HG03064 (cell line): Measurements from ENCODE around the gene CCT5.
A peak's percentile ranks its signal among the peaks of the same experiment; 100 is the strongest.
"Not testable (repeated sequence)": the region's sequence is repeated elsewhere in the genome, so short reads cannot be mapped to it uniquely, and the experiment has no call there.

Experiments
- ATAC-seq: cut with Tn5 transposase; IDR thresholded peaks from one replicate; pipeline ENCODE4 v1.9.1; 2021; ENCODE audit warnings: low read depth; ENCODE audit not compliant: unreplicated experiment

CCT5 gene

DNA sequence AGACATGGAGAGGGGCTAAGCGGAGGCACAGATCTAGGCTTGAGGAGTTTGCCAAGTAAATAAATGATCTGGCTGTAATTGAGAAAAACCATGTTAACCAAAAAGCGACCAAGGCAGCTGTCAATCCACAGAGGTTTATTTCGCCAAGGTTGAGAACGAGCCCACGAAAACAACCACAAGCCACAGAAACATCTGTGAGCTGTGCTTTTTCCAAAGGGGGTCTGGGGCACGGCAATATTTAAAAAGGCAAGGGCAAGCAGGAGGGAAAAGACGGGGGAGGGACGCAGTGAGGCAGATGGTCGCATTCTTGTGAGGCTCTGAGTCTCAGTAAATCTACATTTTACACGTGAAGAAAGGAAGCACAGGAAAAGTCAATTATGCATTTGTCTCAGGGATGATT is 25.4 kb downstream of the CCT5 start:
- no peak for ATAC-seq

DNA sequence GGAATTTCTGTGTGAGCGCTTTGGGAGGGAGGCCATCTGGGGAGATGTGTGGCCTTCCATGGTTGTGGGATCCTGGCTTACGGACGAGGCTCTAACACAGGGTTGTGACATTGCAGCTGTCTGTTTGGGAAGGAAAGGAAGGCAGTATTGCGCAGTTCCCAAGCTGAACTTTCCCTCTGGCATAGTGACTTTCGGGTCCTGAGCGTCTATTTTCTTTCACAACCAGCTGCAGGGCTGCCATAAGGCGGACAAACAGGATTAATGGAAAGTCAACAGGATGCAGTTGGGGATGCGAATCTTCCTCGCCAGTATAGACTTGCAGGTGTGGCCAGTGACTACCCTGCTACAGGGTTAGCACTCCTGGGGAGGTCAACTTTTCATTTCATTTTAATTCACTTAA is 25.9 kb downstream of the CCT5 start:
- ATAC-seq = no peak

DNA sequence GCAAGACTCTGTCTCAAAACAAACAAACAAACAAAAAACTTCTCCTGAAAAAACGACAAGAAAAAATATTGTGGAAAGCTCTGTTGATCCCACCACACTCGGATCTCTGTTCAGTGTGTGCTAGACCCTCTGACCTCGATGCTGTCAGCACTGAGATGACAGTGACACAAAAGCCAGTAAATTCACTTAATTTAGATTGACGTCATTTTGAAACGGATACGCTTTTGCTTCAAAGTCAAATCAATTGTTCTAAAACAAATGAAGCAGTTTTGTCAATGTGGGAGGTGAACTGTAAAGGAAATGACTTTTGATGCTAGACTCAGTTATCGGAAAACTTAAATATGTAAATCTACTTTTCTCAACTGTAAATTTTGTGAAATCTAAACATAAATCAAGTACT is 26.6 kb downstream of the CCT5 start:
- ATAC-seq = no peak

DNA sequence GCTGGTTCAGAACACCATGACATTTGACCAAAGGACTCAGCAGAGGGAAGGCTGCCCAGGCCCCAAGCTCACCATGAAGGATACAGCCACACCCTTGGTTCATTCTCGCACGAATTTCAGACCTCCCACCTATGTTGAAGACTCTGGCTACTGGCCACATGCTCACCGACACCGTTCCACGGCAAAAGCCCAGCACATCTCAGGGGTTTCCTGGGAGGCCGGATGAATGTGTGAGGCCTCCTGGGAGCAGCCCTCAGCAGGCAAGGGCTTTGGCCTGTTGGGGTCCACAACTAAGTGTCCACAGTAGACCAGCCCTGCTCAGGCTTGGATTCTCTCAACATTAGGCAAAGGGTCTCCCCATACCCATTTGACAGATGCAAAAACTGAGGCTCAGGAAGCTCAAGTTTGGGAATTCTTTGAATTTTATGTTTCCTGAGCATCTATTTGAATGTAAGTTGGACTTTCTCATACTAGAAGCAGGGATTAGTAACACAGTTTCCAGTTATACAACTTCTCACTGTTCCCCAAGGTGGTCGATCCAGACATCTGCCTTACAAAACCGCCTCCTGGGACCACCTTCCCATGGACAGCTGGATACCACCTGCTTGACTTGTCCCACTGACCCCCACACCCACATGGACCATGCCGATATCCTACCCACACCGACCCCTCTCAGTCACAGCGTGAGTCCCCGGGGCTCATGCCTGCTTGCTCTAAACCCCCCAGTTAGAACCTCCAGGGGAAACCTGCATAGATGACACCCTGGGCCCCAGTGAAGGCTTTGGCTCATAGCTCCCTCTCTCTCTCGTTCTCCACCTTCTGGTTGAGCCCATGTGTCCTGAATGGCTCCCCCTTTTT is 27.9 kb downstream of the CCT5 start:
- no peak for ATAC-seq

DNA sequence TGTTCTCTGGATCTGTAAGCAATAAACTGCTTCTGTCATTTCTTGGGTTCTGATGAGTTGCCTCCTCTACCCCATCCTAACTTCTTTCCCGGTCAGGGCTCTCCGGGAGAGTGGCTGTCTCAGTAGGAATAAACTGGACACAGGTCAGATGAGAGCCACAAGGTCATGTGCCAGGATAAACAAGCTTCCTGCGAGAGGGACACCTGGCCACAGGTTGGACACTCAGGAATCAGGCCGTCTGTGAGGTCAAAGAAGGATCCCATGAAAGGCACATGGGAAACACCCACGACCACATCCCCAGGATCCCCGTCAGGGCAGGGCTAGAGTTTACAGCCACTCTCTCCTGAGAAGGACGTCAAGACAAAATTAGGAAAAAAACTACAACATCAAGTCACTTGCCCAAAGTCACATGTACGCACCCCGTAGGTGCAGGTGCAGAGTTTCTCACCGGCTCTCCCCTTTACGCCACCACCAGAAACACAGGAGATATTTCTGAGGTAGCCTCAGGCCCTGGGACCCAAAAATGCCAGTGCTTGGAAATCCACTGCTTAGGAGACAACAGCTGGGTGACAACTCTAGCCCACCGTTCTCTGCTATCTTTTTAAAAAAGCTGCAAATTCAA is 28.7 kb downstream of the CCT5 start:
- ATAC-seq = no peak

DNA sequence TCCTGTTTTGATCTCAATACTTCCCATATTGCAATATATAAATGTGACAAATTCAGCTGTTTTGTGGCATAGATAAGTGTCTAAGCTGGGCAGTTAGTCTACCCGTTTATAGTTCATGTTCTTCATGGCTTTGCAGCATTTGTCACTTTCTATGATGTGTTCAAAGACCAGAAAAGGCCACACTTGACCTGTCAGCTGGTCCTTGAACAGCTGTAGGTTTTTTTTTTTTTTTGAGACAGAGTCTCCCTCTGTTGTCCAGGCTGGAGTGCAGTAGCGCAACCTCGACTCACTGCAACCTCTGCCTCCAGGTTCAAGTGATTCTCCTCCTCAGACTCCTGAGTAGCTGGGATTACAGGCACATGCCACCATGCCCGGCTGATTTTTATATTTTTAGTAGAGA is 29.2 kb downstream of the CCT5 start:
- ATAC-seq = no peak

DNA sequence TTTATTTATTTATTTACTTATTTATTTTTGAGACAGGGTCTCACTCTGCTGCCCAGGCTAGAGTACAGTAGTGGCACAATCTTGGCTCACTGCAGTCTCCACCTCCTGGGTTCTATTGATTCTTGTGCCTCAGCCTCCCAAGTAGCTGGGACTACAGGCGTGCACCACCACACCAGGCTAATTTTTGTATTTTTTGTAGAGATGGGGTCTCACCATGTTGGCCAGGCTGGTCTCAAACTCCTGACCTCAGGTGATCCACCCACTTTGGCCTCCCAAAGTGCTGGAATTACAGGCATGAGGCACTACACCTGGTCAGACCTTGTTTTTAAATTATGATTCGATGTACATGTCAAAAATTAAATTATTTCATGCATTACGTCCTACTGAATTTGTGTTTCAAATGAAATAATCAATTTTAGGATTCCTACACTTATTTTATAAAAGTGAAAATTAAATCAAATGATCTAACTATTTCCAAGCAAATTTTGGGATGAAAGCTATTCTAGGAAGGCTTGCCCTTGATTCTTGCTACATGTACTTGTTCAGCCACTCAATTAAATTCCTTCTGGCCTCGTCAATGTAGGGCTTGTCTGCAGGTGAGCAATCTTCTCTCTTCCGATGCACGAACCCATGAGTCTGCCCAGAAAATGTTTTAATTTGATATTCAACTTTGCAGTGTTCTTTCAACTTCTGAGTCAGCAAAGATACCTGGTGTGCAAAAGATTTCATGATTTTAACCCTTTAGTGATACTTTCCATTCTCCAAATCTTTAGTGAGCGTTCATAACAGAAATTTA is 30.0 kb downstream of the CCT5 start:
- ATAC-seq = no peak

DNA sequence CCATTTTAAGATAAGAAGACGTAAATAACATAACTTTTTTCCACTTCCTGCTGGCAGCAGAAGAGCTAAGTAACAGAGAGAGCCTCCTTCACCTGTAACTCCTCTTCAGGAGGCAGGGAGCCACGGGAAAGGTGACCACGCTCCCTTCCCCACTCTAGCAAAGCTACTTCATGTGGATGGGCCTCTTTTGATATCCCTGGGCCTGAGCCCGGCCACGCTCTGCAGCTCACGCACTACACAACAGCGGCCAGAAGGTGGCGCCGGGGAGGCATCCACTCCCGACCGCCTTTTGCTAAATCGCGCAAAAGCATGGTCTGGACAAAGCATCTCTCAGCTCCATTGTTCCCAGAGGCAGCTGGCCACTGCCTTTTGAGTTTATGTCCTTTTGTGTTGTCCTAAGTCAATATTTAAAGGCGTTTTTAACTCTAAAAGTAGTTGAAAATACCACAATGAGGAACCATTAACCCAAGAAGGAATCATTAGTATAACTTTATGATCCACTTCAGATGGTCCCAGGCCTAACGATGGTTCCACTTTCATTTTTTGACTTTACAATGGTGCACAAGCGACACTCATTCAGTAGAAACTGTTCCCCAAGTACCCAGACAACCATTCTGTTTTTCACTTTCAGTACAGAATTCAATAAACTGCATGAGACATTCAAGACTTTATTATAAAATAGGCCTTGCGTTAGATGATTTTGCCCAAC is 34.0 kb downstream of the CCT5 start:
- ATAC-seq = peak; percentile 93

DNA sequence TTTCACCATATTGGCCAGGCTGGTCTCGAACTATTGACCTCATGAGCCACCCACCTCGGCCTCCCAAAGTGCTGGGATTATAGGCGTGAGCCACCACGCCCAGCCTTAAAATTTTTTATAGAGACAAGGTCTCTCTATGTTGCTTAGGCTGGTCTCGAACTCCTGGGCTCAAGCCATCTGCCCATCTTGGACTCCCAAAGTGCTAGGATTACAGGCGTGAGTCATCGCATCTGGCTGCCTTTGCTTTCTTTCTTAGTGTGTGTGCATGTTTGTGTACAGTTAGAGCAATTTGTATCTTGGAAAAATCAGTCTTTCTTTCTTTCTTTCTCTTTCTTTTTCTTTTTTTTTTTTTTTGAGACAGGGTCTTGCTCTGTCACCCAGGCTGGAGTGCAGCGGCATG is 35.3 kb downstream of the CCT5 start:
- not testable (repeated sequence) for ATAC-seq

DNA sequence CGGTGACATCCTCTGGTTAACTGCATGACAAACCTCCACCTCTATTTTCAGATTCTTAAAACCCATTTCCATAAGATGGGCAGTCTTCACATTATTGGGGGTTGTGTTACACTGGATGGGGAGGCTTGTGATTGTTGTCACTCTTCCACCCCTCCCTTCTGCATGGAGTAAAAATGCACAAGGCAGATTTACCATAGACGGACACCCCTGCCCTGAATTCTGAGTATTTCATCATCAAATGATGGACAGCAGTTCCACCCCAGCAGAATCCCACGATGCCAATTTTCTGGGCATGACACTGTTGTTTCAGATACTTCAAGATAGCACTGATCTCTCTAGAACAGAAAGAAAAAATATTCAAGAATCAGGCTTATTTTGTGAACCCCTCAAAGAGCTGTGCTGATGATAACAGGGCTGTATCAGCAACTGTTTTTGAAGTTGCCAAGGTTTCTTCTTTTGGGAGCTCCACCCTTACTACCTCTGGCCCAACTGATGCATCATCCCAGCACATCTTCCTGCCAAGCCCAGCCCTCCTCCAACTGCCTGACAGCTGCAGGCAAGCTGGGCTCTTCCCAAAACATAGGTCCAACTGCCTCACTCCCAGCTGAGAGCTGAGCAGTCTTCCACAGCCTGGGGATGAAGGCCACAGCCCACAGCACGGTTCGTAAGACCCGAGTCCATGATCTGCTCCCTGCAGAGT is 36.2 kb downstream of the CCT5 start:
- no peak for ATAC-seq

DNA sequence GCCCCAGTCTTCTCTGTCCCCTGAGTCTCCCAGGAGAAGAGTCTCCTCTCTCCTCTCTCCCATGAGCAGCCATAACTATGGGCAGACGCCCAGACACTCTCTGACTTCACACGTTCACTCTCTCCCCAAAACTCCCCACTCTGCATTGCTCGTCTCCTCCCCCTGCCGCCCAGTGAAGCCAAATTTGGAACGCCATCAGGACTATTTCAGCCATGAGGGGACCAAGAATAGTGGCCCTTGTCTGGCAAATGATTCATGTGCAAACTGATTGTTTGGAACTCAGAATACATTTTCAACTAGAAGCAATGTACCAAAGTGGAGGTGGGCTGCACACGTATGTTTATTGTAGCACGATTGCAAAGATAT is 36.8 kb downstream of the CCT5 start:
- no peak for ATAC-seq

DNA sequence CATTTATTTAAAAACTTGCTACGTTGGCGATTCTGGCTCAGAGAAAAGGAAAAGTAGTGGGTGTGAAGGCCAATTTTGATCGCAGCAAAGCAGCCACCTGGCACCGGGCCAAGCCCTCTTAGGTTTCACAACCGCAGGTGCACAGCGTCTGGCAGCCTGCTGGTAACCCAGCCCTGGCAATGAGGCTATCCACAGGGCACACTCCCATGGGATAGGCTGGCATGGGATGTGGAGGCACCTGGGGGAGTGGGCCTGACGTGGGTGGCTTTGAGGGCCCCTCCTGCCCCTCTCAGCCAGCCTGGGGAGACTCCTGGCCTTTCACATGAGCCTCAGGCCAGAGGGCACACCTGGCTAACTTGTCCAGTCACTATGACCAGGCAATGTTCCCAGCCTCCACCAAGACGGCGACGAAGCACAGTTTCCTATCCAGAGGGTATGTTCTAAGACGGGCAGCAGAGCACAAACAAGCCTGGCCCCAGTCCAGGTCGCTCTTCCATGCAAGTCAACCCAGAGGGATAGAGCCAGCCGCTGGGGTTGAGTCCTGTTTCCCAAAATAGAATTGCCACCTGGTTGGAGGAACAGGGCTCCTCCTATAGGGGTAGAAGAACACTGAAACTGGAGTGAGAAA is 38.6 kb downstream of the CCT5 start:
- ATAC-seq = no peak

DNA sequence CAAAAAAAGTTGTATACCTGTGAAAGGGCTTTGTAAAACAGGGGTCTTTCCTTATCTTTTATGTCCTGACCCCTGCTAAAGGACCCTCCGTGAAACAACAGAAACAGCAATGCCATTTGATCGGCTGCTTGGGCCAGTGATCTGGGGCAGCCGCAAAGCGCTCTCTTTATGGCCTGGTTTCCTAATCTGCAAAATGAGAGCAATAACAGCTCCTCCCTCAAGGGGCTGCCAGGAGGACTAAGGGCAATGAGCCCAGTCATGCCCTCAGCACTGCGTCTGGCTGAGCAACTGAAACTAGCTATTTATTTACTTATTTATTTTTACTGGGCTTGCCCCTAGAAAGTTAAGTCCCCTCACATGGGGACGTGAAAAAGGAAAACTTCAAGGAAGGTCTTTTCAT is 39.3 kb downstream of the CCT5 start:
- no peak for ATAC-seq

DNA sequence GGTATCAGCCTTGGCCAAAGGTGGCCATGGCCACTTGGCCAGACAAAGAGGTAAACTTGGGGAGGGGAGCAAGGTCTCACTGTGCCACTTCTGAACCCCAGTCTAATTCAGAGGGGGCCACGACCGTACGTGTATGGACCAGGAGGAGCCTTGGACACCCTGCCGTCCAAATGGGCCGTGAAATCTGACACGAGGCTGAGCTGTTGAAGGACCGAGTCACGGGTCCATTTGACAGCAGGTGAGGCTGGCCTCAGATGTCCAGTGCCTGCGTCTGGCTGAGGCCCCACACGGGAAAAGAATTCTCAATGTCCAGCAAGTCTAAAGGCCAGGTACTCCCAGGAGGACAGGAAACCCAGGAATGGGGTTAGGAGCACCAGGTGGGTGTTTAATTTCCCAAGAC is 39.9 kb downstream of the CCT5 start:
- ATAC-seq = no peak

DNA sequence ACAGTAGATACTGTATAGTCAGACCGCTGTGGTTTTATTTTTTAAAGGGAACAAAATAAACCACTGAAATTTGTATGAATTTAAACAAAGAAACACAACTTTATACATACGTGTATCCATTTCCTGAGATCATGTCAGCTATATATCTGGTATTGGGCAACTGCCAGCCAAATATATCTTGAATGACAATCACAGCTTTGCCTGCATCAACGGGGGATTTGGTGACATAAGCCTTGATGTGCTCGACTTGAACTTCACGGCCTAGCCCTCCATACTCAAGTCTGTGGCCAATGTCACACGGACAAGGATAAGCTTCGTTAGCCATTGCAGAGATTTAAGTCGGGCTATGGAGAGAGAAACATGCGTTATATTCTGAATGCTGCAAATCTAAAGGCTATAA is 40.4 kb downstream of the CCT5 start:
- no peak for ATAC-seq

DNA sequence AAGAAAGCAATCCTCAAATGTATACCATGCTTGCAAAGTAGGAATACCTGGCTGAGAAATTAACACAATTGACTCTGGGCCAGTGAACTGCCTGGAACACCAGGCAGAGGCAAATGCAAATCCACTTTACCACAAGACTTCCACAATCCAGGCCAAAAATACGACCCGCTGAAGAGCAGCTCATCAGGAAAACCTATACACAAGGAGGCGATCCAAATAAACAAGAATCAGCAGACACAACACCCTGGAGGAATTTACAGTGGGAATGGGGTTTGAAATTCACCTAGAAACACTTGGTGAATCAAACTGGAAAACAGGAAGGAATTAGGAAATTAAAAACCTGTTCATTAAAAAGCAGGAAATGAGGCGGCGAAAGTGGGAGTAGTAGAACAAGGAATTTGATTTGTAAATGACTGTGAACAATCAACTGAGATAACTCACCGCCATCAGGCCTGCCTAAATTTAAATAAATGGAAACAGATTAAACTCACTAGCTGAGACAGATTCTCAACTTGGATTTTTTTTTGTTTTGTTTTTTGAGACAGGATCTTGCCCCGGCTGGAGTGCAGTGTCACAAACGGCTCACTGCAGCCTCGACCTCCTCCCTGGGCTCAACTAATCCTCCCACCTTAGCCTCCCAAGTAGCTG is 41.7 kb downstream of the CCT5 start:
- ATAC-seq = no peak

DNA sequence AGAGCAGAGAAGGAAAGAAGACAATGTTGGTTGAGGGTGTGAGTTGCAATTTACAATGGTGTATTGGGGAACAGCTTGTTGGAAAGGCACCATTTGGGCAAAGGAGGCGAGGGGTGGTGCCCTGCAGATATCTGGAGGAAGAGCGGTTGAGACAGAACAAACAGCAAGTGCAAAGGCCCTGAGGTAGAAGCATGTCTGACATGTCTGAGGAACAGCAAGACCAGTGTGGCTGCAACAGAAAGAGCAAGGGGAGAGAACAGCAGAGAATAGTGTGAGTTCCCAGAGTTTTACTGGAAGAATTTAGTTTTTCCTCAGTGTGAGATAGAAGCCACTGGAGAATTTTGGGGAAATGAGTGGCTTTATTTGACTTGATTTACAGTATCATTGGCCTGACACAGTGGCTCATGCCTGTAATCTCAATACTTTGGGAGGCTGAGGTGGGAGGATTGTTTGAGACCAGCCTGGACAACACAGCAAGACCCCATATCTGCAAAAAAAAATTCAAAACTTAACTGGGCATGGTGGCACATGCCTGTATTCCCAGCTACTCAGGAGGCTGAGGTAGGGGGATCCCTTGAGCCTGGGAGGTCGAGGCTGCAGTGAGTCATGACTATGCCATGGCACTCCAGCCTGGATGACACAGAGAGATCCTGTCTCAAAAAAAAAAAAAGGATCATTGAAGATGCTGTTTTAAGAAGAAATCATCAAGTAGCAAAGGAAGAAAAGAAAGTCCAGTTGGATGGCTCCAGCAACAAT is 44.0 kb downstream of the CCT5 start:
- no peak for ATAC-seq

DNA sequence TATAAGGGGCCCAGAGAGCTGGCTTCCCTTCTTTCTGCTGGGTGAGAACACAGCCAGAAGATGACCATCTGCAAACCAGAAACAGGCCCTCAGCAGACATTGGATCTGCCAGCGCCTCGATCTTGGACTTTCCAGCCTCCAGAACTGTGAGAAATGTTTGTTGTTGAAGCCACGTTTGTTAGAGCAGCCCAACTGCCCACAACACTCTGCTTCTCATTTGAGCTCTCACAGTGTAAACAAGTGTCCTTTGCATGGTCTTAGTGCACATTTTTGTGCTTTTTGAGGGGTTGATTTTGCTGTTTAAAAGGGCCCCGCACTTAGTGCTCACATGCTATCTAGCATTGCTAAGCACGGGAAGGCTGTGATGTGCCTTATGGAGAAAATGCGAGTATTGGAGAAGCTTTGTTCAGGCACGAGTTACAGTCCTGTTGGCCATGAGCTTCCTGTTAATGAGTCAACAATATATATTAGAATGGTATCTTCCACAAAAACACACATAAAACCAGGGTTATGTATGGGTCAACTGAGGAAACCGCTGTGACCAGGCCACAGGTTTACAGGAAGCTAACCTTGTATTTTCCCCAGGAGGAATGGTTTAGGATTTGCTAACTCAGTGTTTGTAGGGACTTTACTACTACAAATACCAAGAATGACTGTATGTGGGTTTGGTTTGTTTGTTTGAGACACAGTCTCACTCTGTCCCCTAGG is 45.7 kb downstream of the CCT5 start:
- ATAC-seq = no peak
